Measurements from ENCODE around the gene C19orf73.
A peak's percentile ranks its signal among the peaks of the same experiment; 100 is the strongest.

C19orf73 gene

DNA sequence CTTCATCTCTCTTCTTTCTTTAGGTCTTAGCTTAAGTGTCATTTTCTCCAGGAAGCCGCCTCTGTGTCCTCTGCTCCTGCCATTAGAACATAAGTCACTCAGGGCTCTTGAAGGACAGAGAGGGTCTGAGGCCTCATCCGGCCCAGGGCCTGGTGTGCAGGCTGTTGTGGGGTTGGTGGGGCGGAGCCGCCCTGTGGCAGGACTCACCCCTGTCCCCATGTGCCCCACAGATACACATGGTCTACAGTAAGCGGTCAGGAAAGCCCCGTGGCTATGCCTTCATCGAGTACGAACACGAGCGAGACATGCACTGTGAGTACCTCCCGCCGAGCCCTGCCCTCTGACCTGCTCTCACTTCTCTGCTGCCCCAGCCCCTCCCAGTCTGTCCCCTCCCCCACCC is 17.8 kb downstream of the C19orf73 start:
- DNase-seq (ENCODE audit: low spot score), result no peak

DNA sequence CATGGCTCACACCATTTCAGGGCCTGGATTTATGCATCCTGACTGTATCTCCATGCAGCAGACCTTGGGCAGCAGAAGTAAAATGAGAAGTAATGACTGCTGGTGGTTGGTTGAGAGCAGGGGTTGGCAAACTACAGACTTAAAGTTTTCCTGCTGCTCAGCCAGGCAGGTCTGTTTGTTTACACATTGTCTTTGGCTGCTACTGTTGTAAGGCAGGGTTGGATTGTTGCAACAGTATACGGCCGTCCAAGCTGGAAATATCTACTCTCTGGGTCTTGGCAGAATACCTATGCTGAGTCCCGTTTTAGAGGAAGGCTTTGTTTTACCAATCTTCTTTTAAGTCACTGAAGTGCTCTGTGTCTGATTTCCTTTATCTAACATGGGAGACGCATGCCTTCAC is 20.1 kb downstream of the C19orf73 start:
- no peak for DNase-seq (ENCODE audit: low spot score)

GRCh38 chr19:49097453-49098288 is 21.3 kb downstream of the C19orf73 start:
- peak; percentile 85 for DNase-seq (ENCODE audit: low spot score)

- DNase-seq (ENCODE audit: low spot score), result peak; percentile 67
These were observed 24.1 kb downstream of the C19orf73 start for GRCh38 chr19:49094505-49095482.

DNA sequence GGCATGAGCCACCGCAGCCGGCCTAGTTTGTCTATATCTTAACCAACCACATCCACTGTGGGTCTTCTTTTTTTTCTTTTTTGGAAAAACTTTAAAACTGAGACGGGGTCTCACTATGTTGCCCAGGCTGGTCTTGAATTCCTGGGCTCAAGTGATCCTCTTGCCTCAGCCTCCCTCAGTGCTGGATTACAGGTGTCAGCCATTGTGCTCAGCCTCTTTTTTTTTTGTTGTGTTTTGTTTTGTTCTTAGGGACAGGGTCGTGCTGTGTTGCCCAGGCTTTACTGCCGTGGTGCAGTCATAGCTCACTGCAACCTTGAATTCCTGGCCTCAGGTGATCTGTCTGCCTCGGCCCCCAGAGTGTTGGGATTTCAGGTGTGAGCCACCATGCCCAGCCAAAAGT is 26.3 kb downstream of the C19orf73 start:
- no peak for DNase-seq (ENCODE audit: low spot score)

DNA sequence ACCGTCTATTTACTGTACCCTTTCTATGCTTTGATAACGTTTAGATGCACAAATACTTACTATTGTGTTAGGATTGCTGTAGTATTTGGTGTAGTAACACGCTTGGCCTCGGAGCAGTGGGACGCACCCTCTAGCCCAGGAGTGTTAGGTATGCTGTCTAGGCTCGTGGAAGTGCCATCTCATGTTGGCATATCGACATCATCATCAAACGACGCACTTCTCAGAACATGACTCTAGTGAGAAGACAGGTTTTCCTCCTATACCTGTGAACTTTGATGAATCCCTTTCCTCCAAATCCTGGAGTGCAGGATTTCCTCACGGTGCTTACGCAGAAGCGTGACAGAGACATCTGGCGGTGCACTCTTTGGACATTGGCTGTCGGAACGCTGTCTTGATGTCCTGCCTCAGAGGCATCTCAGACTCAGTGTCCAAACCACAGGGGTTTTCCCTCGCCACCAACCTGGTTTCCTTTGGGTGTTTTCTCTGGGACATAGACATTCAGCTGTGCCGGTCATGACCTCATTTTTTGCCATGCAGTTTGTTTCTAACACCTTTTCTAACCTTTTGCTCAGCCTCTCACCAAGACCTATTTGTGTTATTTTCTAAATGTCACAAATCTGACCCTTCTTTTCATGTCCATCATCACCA is 27.4 kb downstream of the C19orf73 start:
- no peak for DNase-seq (ENCODE audit: low spot score)

- no peak for DNase-seq (ENCODE audit: low spot score)
These were observed 32.6 kb downstream of the C19orf73 start for GRCh38 chr19:49086296-49086695.

DNA sequence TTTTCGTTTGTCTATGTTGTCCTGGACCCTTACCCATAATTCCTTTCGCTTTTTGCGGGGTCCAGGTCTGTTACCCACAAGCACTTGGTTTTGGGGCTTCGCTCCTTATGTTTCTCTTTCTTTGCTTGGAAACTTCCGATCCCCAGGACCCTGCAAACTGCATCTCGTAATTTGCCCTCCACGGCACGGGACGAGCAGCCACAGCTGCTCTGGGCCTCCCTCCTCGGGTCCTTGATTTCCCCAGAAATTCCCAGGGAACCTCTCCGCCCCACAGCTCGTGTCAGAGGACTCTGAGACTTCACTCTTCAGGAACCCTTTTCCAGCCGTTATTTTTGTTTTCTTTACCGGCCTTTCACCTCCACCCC is 33.1 kb downstream of the C19orf73 start:
- no peak for DNase-seq (ENCODE audit: low spot score)

DNA sequence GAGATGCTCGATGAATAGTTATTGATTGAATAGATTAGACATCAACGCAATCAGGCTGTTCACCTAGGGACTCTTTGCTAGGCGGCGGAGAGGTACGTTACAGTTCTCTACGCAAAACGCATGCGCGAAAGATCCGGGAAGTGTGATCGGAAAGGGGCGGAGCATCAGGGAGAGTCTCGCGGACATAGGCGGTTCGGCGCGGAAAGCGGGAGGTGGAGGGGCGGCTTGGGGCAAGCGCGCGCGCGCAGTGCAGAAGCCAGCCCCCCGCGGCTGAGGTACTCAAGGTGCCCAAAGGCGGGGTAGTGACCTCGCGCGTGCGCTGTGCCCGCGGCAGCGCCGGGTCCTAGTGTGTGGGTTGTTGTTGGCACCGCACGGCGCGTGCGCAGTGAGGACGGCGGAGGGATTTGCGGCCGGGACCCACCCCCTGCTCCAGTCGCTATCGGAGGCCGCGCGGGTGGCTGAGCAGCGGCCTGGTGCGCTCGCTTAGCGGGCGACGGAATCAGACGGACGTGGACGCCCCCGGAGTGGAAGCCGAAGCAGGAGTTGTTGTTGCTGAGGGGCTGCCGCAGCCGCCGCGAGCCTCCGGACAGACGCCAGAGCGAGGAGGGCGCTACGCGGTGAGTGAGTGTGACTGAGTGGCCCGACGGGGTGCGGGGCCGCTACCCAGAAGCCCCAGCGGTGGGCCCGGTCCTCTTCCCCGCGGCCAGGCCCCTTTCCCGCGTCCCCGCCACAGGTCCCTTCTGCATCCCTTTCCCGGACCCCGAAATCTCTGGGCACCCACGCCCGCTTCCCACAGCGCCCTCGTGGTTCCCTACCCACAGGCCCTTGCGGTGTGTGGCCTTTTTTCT is 33.7 kb downstream of the C19orf73 start, which contains the start of gene SNRNP70:
TSS of gene SNRNP70 (plus strand) at position 432 of the 848 bp plus-strand sequence. CDS start 964 bp downstream, outside the sequence.
- DNase-seq (ENCODE audit: low spot score), result peak; percentile 99

DNA sequence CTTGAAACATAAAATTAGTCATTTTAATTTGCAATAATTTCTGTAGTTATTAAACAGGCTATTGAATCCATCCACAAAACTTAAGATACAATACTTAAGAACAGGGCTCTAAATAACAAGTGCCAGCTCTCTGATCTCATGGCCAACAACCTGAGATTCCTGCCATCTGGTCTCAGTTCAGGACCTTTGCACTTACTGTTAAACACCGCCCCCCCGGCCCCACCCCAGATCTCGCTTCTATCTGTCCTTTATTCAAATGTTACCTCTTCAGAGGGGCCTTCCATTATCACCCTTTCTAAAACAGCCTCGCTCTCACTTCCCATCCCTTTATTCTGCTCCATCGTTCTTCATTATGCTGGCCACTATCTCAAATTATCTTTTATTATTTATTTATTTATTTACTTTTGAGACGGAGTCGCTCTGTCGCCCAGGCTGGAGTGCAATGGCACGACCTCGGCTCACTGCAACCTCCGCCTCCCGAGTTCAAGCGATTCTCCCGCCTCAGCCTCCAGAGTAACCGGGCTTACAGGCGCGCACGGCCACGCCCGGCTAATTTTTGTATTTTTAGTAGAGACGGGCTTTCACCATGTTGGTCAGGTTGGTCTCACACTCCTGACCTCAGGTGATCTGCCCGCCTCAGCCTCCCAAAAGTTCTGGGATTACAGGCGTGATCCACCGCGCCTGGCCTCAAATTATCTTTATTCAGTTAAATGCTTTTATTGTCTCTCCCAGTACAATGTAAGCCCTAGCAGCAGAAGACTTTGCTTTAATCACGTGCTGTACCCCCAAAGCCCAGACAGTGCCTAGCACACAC is 34.5 kb downstream of the C19orf73 start:
- DNase-seq (ENCODE audit: low spot score), result no peak

DNA sequence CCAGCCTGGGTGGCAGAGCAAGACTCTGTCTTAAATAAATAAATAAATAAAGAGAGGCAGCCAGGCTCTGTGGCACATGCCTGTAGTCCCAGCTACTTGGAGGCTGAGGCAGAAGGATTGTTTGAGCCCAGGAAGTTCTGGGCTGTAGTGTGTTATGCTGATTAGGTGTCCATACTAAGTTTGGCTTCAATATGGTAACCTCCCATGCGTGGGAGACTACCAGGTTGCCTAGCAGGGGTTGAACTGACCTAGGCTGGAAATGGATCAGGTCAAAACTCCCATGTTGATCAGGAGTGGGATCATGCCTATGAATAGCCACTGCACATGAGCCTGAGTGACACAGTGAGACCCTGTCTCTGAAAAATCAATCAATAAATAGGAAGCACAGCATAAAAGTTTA is 37.7 kb downstream of the C19orf73 start:
- DNase-seq (ENCODE audit: low spot score), result no peak

DNA sequence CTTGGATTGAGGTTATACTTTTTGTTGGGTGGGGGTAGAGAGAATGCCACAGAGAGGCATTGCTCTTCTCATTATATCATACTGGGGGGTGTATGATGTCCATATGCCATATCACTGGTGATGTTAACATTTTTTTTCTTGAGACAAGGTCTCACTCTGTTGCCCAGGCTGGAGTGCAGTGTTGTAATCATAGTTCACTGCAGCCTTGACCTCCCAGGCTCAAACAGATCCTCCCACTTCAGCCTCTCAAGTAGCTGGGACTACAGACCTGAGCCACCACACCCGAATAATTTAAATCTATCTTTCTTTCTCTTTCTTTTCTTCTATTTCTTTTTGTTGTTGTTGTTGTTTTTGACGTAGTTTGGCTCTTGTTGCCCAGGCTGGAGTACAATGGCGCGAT is 38.6 kb downstream of the C19orf73 start:
- no peak for DNase-seq (ENCODE audit: low spot score)

DNA sequence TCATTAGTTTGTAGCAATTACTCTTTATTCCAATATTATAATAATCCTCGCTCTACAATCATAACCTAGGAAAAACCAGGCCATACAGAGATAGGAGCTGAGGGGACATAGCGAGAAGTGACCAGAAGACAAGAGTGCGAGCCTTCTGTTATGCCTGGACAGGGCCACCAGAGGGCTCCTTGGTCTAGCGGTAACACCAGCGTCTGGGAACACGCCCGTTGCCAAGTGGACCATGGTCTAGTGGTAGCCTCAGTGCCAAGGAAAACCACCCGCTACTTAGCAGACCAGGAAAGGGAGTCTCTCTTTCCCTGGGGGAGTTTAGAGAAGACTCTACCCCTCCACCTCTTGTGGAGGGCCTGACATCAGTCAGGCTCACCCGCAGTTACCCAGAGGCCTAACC is 44.1 kb downstream of the C19orf73 start:
- DNase-seq (ENCODE audit: low spot score), result peak; percentile 80

GRCh38 chr19:49073514-49074378 is 45.2 kb downstream of the C19orf73 start:
- peak; percentile 48 for DNase-seq (ENCODE audit: low spot score)

DNA sequence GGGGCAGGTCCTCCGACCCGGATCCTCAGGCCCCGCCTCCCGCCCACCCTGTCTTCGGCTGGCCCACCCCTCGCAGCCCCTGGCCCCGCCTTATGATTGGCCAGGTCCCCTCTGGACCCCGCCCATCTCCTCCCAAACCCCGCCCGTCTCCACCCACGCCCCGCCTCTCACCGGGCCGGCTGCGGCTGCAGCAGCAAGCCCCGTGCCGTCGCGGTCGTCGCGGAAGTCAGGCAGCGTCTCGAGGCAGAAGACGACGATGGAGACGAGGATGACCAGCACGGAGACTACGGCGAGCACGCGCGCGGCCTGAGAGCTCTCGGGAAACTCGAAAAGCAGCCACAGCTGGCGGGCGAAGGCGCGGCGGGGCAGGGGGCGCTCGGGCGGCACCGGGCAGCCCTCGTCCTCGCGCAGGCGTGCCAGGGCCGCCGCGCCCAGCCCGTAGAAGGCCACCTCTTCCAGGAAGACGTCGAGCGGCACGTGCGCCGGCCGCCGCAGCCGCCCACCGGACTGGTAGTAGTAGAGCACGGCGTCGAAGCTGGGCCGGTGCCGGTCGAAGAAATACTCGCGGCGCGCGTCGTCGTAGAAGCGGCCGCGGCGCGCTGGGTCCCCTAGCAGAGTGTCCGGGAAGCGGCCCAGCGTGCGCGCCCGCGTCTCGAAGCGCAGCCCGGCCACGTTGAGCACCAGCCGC is 46.9 kb downstream of the C19orf73 start:
- no peak for DNase-seq (ENCODE audit: low spot score)

- DNase-seq (ENCODE audit: low spot score), result no peak
These were observed 48.5 kb downstream of the C19orf73 start for GRCh38 chr19:49070416-49070815.

DNA sequence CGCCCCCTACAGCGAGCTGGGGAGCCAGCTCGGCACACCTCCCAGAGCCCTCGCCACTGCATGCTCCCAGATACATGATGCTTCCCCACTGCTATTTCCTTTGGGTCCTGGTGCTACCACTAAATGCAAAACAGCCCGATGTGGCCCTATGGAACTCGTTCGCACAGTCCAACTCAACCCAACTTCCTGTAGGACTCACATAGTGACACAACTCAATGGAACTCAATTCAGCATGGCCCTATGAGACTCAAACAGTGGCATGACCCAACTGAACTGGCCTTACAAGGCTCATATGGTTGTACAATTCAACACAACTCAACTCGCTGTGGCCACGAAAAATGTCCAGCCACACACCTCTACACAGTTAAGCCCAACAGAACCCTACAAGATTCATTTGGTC is 49.9 kb downstream of the C19orf73 start:
- no peak for DNase-seq (ENCODE audit: low spot score)
